GM13976 (cell line): Measurements from ENCODE around the gene TBCK.

Experiments
- DNase-seq: peaks from one replicate; pipeline ENCODE4 v3.0.0; 2012; ENCODE audit warnings: low spot score
- in situ Hi-C: fragments of 300-500 bp; cut with MboI; formaldehyde crosslinking; loops from one replicate; pipeline ENCODE4 v1.12.0; 2022; ENCODE audit warnings: low sequenced_read_pairs, mixed read lengths, inconsistent platforms; ENCODE audit not compliant: unreplicated experiment
- TF ChIP-seq, protein P1 (sequence below): IDR thresholded peaks from 2 replicates; pipeline ENCODE4 v1.5.1; 2012; ENCODE audit warnings: borderline replicate concordance, mild to moderate bottlenecking; ENCODE audit not compliant: insufficient read depth; ENCODE audit errors: extremely low read depth, missing control alignments, control extremely low read depth

The TBCK gene

DNA sequence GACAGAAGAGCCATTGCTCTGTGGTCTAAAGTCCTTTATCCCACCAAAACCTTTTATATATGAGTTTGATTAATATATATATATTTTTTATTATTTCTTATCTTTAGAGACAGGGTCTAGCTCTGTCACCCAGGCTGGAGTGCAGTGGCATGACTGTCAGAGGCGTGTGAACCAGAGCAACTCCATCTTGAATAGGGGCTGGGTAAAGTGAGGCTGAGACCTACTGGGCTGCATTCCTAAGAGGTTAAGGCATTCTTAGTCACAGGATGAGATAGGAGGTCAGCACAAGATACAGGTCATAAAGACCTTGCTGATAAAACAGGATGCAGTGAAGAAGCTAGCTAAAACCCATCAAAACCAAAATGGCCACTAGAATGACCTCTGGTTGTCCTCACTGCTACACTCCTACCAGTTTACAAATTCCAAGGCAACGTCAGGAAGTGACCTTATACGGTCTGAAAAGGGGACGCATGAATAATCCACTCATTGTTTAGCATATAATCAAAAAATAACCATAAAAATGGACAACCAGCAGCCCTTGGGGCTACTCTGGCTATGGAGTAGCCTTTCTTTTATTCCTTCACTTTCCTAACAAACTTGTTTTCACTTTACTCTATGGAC is 10.5 kb downstream of the TBCK start:
- TF ChIP-seq, protein P1, sequence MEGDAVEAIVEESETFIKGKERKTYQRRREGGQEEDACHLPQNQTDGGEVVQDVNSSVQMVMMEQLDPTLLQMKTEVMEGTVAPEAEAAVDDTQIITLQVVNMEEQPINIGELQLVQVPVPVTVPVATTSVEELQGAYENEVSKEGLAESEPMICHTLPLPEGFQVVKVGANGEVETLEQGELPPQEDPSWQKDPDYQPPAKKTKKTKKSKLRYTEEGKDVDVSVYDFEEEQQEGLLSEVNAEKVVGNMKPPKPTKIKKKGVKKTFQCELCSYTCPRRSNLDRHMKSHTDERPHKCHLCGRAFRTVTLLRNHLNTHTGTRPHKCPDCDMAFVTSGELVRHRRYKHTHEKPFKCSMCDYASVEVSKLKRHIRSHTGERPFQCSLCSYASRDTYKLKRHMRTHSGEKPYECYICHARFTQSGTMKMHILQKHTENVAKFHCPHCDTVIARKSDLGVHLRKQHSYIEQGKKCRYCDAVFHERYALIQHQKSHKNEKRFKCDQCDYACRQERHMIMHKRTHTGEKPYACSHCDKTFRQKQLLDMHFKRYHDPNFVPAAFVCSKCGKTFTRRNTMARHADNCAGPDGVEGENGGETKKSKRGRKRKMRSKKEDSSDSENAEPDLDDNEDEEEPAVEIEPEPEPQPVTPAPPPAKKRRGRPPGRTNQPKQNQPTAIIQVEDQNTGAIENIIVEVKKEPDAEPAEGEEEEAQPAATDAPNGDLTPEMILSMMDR: no peak
- no peak for DNase-seq
- in situ Hi-C loops: no loop called here

DNA sequence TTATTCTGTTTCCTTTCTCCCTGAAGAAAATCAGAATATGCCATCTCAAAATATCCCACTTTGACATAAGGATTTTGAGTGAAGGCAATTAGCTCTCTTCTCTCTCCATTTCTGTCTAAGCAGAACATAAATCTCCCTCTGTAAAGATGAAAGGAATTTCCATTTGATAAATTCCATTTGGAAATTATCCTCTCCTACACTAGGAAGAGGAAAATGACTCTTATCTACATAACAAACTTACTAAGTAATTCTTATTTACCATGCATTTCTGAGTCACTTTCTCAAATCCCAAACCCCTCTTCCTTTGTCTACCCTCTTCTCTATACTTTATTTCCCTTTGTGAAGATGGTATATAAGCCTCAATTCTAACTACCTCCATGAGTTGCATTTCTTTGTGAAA is 11.4 kb downstream of the TBCK start:
- DNase-seq: no peak
- TF ChIP-seq, protein P1: no peak
- in situ Hi-C loops: no loop called here

DNA sequence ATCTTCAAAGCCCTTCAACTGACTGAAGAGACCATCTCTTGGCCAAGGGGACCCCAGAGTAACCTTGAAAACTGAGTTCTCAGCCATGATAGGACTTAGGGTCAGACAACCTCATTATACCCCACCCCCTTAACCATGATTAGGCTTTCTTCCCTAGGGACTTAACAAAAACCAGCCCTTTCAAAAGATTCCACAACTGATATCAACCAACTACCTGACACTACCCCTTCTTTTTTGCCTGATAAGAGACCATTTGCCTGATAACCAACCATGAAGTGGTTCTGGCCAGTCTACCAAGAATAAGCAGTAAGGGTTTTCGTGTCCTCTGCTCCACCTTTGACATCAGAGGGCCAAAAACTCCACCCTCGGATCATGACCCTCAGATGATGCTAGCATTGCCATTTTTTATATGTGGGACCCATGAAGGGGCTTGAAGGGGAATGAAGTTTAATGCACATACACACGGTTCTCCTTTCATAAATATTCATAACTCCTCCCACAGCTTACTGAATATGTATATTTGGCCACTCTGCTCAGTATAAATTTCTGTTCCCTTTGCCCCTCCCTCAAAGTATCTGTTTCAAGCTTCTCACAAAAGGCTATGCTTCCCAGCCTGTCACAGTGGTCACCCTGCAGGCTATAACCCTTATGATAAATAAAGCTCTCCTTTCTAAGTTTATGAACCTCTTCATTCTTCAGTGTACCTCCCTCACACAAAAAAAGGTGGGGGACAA is 12.3 kb downstream of the TBCK start:
- TF ChIP-seq, protein P1: no peak
- in situ Hi-C loops: no loop called here
- no peak for DNase-seq

DNA sequence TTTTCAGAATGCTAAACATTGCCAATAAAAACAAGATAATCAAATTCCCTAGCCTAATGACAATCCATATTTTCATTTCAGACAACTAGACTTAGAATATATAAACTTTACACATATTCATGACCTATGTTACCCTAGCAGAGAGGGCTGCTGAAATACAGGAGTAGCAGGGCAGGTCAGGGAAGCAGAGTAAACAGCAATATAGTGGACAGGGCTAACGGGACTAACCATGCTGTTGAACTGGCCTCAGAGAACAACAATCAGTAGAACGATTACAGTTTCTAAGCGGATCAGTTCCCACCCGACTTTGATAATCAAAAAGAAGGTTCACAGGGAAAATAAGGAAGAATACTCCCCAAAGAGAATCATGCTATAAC is 14.0 kb downstream of the TBCK start:
- DNase-seq: no peak
- in situ Hi-C loops: no loop called here
- TF ChIP-seq, protein P1: no peak

DNA sequence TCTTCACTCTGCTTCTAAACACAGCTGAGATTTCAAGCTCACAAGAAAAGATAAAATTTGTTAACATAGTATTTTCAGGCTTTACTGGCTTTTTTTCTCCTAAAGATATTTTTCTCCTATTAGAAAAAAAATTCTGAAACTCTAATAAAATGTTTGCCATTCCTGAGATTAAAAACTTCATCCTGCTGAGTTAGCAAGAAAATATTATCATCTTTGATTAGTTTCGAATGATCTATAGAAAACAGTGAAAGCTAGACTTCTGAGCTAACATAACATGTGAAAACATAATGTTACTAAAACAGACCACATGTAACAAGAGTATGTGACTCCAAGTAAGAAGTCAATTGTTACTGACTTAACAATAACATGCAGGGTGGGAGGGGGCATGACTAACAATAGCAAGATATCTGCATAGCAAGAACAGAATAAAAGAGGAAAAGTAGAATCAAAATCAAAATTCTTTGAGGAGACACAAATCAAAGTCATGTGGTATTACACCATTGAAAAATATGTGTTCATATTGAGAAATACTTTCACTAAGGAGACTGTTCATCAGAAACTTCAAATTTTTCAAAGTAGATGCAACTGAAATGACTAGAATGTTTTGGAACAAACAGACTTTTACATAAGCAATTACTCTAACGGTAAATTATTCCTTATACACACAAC is 14.5 kb downstream of the TBCK start:
- in situ Hi-C loops: no loop called here
- no peak for DNase-seq
- TF ChIP-seq, protein P1: no peak

DNA sequence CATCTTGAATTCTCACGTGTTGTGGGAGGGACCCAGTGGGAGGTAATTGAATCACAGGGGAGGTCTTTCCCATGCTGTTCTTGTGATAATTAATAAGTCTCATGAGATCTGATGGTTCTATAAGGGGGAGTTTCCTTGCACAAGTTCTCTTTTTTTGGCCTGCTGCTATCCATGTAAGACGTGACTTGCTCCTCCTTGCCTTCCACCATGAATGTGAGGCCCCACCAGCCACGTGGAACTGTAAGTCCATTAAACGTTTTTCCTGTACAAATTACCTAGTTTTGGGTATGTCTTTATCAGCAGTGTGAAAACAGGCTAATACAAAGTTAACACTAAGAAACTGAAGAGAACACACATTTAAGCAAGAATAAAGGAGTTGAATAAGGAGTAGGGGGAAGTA is 16.0 kb downstream of the TBCK start:
- TF ChIP-seq, protein P1: no peak
- no peak for DNase-seq
- in situ Hi-C loops: no loop called here
